ENCODE results near the gene ADGRL2.

- TF ChIP-seq EZH2 (IDR thresholded peaks at IDR 0.05; ENCODE audit: low read depth) (no peak), CTCF (conservative IDR thresholded peaks at IDR 0.05) (no peak)
Observed at GRCh38 chr1:81805537-81806431, 5.0 kb downstream of the ADGRL2 start.
